HEK293 (cell line): ENCODE data around the gene APC2.
A peak's percentile ranks its signal among the peaks of the same experiment; 100 is the strongest.
"Not testable (repeated sequence)": the region's sequence is repeated elsewhere in the genome, so short reads cannot be mapped to it uniquely, and the experiment has no call there.

ENCODE experiments used
- CTCF ChIA-PET: fragments of 350-600 bp; formaldehyde crosslinking; extraction: SDS; loops from one replicate; lab custom pipeline; 2021; ENCODE audit warnings: antibody characterized with exemption; lab: Yijun Ruan, JAX
- POLR2A ChIA-PET: fragments of 300-600 bp; formaldehyde crosslinking; extraction: SDS; loops from one replicate; lab custom pipeline; 2020; ENCODE audit warnings: antibody characterized with exemption, inconsistent platforms; lab: Yijun Ruan, JAX
- H3K27ac ChIP-seq: fragments of 200-500 bp; sonication (Bioruptor generic); 2 replicates; pipeline ENCODE4 v1.5.1; 2014; ENCODE audit warnings: low read depth, low read length, control low read depth, inconsistent platforms; ENCODE audit errors: extremely low read depth
- H3K36me3 ChIP-seq, 2 experiments: fragments of 200-500 bp in 1 of 2; sonication (Bioruptor generic) in 1 of 2; 1 replicate in 1 of 2; 2 replicates in 1 of 2; pipeline ENCODE4 v1.5.1; 2014 to 2017; ENCODE audit warnings: inconsistent platforms in 2 of 2, low read length in 2 of 2; ENCODE audit not compliant: control insufficient read depth in 2 of 2, insufficient read depth in 1 of 2
- H3K4me1 ChIP-seq: fragments of 200-500 bp; sonication (Bioruptor generic); 2 replicates; pipeline ENCODE4 v1.5.1; 2014; ENCODE audit warnings: mild to moderate bottlenecking, low read length, inconsistent platforms; ENCODE audit not compliant: control insufficient read depth, insufficient read depth
- H3K4me3 ChIP-seq: 2 replicates; pipeline ENCODE4 v1.5.1; 2011; ENCODE audit warnings: low read depth, mild to moderate bottlenecking, control low read depth, low read length, moderate library complexity
- H3K9me3 ChIP-seq: fragments of 200-500 bp; sonication (Bioruptor generic); 2 replicates; pipeline ENCODE4 v1.5.1; 2014; ENCODE audit warnings: low read depth, low read length, inconsistent platforms; ENCODE audit not compliant: control insufficient read depth, insufficient read depth
- HIC1 ChIP-seq: fragments of 450-650 bp; formaldehyde crosslinking; IDR thresholded peaks from 2 replicates; pipeline ENCODE4 v1.5.1; 2016; ENCODE audit warnings: missing biosample characterization, missing genetic modification characterization
- KLF10 ChIP-seq: fragments of 450-650 bp; IDR thresholded peaks from 2 replicates; pipeline ENCODE4 v1.5.1; 2018; ENCODE audit warnings: missing biosample characterization, mild to moderate bottlenecking, missing genetic modification characterization
- PRDM1 ChIP-seq: fragments of 450-650 bp; formaldehyde crosslinking; IDR thresholded peaks from 2 replicates; pipeline ENCODE4; 2016; ENCODE audit warnings: missing biosample characterization, missing genetic modification characterization
- ZNF138 ChIP-seq: fragments of 450-650 bp; formaldehyde crosslinking; IDR thresholded peaks from 2 replicates; pipeline ENCODE4 v1.5.1; 2016; ENCODE audit warnings: missing biosample characterization, missing genetic modification characterization, borderline replicate concordance
- ZNF174 ChIP-seq: fragments of 450-650 bp; formaldehyde crosslinking; IDR thresholded peaks from 2 replicates; pipeline ENCODE4 v1.5.0; 2017; ENCODE audit warnings: missing biosample characterization, mild to moderate bottlenecking, missing genetic modification characterization
- ZNF248 ChIP-seq: fragments of 450-650 bp; formaldehyde crosslinking; IDR thresholded peaks from 2 replicates; pipeline ENCODE4 v1.5.1; 2017; ENCODE audit warnings: missing biosample characterization, missing genetic modification characterization
- ZNF280C ChIP-seq: fragments of 450-650 bp; formaldehyde crosslinking; IDR thresholded peaks from 2 replicates; pipeline ENCODE4 v1.5.1; 2016; ENCODE audit warnings: missing biosample characterization, missing genetic modification characterization
- ZNF585B ChIP-seq: fragments of 450-650 bp; formaldehyde crosslinking; IDR thresholded peaks from 2 replicates; pipeline ENCODE4 v1.5.1; 2016; ENCODE audit warnings: missing biosample characterization, missing genetic modification characterization
- ZNF596 ChIP-seq: fragments of 450-650 bp; IDR thresholded peaks from 2 replicates; pipeline ENCODE4 v1.5.0; 2018; ENCODE audit warnings: missing biosample characterization, mild to moderate bottlenecking, missing genetic modification characterization, moderate library complexity
- ZNF600 ChIP-seq: fragments of 450-650 bp; formaldehyde crosslinking; IDR thresholded peaks from 2 replicates; pipeline ENCODE4 v1.5.1; 2016; ENCODE audit warnings: missing biosample characterization, missing genetic modification characterization
- ZNF654 ChIP-seq: fragments of 450-650 bp; formaldehyde crosslinking; IDR thresholded peaks from 2 replicates; pipeline ENCODE4 v1.5.1; 2016; ENCODE audit warnings: low read depth, missing biosample characterization, missing genetic modification characterization
- ZNF664 ChIP-seq: fragments of 450-650 bp; formaldehyde crosslinking; IDR thresholded peaks from 2 replicates; pipeline ENCODE4 v1.5.1; 2016; ENCODE audit warnings: missing biosample characterization, missing genetic modification characterization
- ZNF747 ChIP-seq: fragments of 450-650 bp; formaldehyde crosslinking; IDR thresholded peaks from 2 replicates; pipeline ENCODE4 v1.5.1; 2016; ENCODE audit warnings: missing biosample characterization, missing genetic modification characterization
- ZNF76 ChIP-seq: fragments of 450-650 bp; formaldehyde crosslinking; IDR thresholded peaks from 2 replicates; pipeline ENCODE4; 2016; ENCODE audit warnings: low read depth, missing biosample characterization, missing genetic modification characterization, borderline replicate concordance
- ZNF791 ChIP-seq: fragments of 450-650 bp; formaldehyde crosslinking; IDR thresholded peaks from 2 replicates; pipeline ENCODE4 v1.5.1; 2016; ENCODE audit warnings: missing biosample characterization, missing genetic modification characterization
- ZSCAN30 ChIP-seq: fragments of 450-650 bp; IDR thresholded peaks from 2 replicates; pipeline ENCODE4 v1.5.1; 2018; ENCODE audit warnings: missing biosample characterization, mild to moderate bottlenecking, missing genetic modification characterization, moderate library complexity

Gene APC2

GRCh38 chr19:1497578-1498235 is 47.8 kb downstream of the APC2 start:
- TF ChIP-seq PRDM1 (no peak), ZNF76 (no peak)
- no peak overlapping the region for H3K4me3 ChIP-seq
- CTCF ChIA-PET, result interaction anchor here (0.6 kb wide), 1 partner anchor 17 kb away, joined by 4 read pairs; no protein-coding TSS in a partner anchor
- no peak overlapping the region; the same call in 1 of the 2 replicates for H3K27ac ChIP-seq
- H3K36me3 ChIP-seq, result no peaks in the 10 kb centered on the region
- POLR2A ChIA-PET, result no interaction called here
- no peaks in the 10 kb centered on the region for H3K9me3 ChIP-seq
- no peaks in the 10 kb centered on the region; the same call in 1 of the 2 replicates for H3K4me1 ChIP-seq

GRCh38 chr19:1499231-1499630 is 49.3 kb downstream of the APC2 start:
- H3K4me3 ChIP-seq, H3K36me3 ChIP-seq, H3K4me1 ChIP-seq, CTCF ChIA-PET, POLR2A ChIA-PET, H3K27ac ChIP-seq, H3K9me3 ChIP-seq: not testable (repeated sequence)

- ChIA-PET CTCF (interaction anchor here (0.7 to 1.5 kb wide), 4 partner anchors 8 to 325 kb away, joined by 3 to 6 read pairs (median 4); no protein-coding TSS in a partner anchor), POLR2A (interaction anchor here (1.1 kb wide), 1 partner anchor 10 kb away, joined by 3 read pairs; the partner anchor contains the start of gene REEP6)
- H3K36me3 ChIP-seq, result no peaks in the 10 kb centered on the region
- H3K27ac ChIP-seq, result no peak overlapping the region
- peaks cover 3% of the 10 kb centered on the region; the same call in 1 of the 2 replicates for H3K4me1 ChIP-seq
- TF ChIP-seq ZNF174 (tag by site-specific recombination) (no peak), ZNF248 (tag by site-specific recombination) (no peak), KLF10 (tag by site-specific recombination) (no peak), ZNF596 (tag by site-specific recombination) (0 out of 2 replicates have a peak, but pooled peaks have one; percentile 38), ZNF791 (tag by site-specific recombination) (no peak), ZNF280C (no peak), HIC1 (tag by site-specific recombination) (0 out of 2 replicates have a peak, but pooled peaks have one; percentile 34), ZNF664 (tag by site-specific recombination) (no peak), ZNF585B (tag by site-specific recombination) (no peak), ZNF138 (tag by site-specific recombination) (no peak), ZSCAN30 (tag by site-specific recombination) (no peak), ZNF654 (tag by site-specific recombination) (no peak), ZNF747 (tag by site-specific recombination) (no peak), ZNF600 (peak; percentile 53; the same call in 1 of the 2 replicates)
- H3K9me3 ChIP-seq, result no peaks in the 10 kb centered on the region
- H3K4me3 ChIP-seq, result no peak overlapping the region
These were observed 51.3 kb downstream of the APC2 start for GRCh38 chr19:1501200-1501595.
